HCT116 (cell line): ENCODE measurements around the gene ARHGAP1. TPM values are rescaled to one million over a fixed set of nuclear protein-coding genes. Genes with fewer than 3 reads are reported as not detected.

Experiments used
- ATAC-seq: fragments of 200-7000 bp; cut with Tn5 transposase; 2 replicates; pipeline ENCODE4 v1.9.1; 2020; ENCODE audit warnings: mild to moderate bottlenecking, moderate library complexity
- BruUV-seq: library from RNA; stranded (reverse); fragments of 400-500 nt; replicated peaks from 2 replicates; lab custom pipeline; 2021; lab: Mats Ljungman, UMichigan
- CTCF ChIA-PET: fragments of 300-600 bp; sonication (Branson Sonifier 250); formaldehyde crosslinking; loops from one replicate; lab custom pipeline; 2021; ENCODE audit warnings: antibody characterized with exemption; lab: Charles Lee
- POLR2A ChIA-PET: fragments of 300-600, 350-600 bp; sonication (Branson Sonifier 250); formaldehyde crosslinking; loops from one replicate; lab custom pipeline; 2021; ENCODE audit warnings: antibody characterized with exemption; lab: Charles Lee
- RAD21 ChIA-PET, 2 experiments: fragments of 300-600 bp; sonication (Branson Sonifier 250); formaldehyde crosslinking; loops; one replicate each; lab custom pipeline; 2023; ENCODE audit warnings: low total read pairs in 2 of 2; ENCODE audit not compliant: uncharacterized antibody in 2 of 2, unreplicated experiment in 2 of 2, low non-redundant PET in 1 of 2; lab: Charles Lee
- DNase-seq: peaks from one replicate; pipeline ENCODE4 v3.0.0-alpha.2; 2010; ENCODE audit warnings: low read depth, low spot score
- H2AFZ ChIP-seq: fragments of 200-600 bp; shearing (Covaris generic), sonication (generic); 2 replicates; pipeline ENCODE4 v1.6.1; 2017; ENCODE audit warnings: low read depth, mixed run types, mixed read lengths, antibody characterized with exemption, low read length; ENCODE audit not compliant: poor library complexity, severe bottlenecking
- H3K27ac ChIP-seq: 2 replicates; pipeline ENCODE4 v1.5.1; 2012; ENCODE audit warnings: low read depth, low read length
- H3K27me3 ChIP-seq: fragments of 200-600 bp; sonication (generic); 2 replicates; pipeline ENCODE4 v1.6.1; 2016; ENCODE audit warnings: mixed run types, low read length, mixed read lengths; ENCODE audit not compliant: insufficient read depth
- H3K36me3 ChIP-seq, 2 experiments: fragments of 200-500 bp in 1 of 2; fragments of 200-600 bp in 1 of 2; sonication (Bioruptor generic) in 1 of 2; sonication (generic) in 1 of 2; 2 replicates each; pipeline versions ENCODE4 v1.5.1 to v1.6.1; 2014 to 2016; ENCODE audit warnings: low read length in 2 of 2, inconsistent platforms in 1 of 2, mixed read lengths in 1 of 2, mixed run types in 1 of 2; ENCODE audit not compliant: insufficient read depth in 2 of 2, control insufficient read depth in 1 of 2
- H3K4me1 ChIP-seq, 2 experiments: fragments of 200-600 bp in 1 of 2; sonication (generic) in 1 of 2; 2 replicates each; pipeline versions ENCODE4 v1.5.1 to v1.6.1; 2012 to 2017; ENCODE audit warnings: low read length in 2 of 2, inconsistent platforms in 1 of 2, mild to moderate bottlenecking in 1 of 2, mixed read lengths in 1 of 2, mixed run types in 1 of 2, moderate library complexity in 1 of 2; ENCODE audit not compliant: insufficient read depth in 2 of 2, control insufficient read depth in 1 of 2
- H3K4me2 ChIP-seq: fragments of 200-600 bp; sonication (generic); 2 replicates; pipeline ENCODE4 v1.6.1; 2017; ENCODE audit warnings: mixed run types, low read length, mixed read lengths
- H3K4me3 ChIP-seq, 2 experiments: fragments of 200-600 bp in 1 of 2; sonication (generic) in 1 of 2; replicated peaks in 1 of 2; 2 replicates each; pipeline ENCODE4 v1.5.1; 2011 to 2016; ENCODE audit warnings: low read length in 2 of 2, control low read depth in 1 of 2, low read depth in 1 of 2, mild to moderate bottlenecking in 1 of 2, mixed read lengths in 1 of 2, mixed run types in 1 of 2
- H3K79me2 ChIP-seq: fragments of 200-600 bp; sonication (generic); 2 replicates; pipeline ENCODE4 v1.6.1; 2017; ENCODE audit warnings: mild to moderate bottlenecking, mixed run types, low read length, moderate library complexity, mixed read lengths; ENCODE audit not compliant: insufficient read depth
- H3K9ac ChIP-seq: fragments of 200-600 bp; sonication (generic); 2 replicates; pipeline ENCODE4 v1.6.1; 2016; ENCODE audit warnings: low read length, mixed read lengths
- H3K9me2 ChIP-seq: fragments of 200-600 bp; sonication (generic), shearing (Covaris generic); 2 replicates; pipeline ENCODE4 v1.6.1; 2017; ENCODE audit warnings: mixed run types, mild to moderate bottlenecking, moderate library complexity; ENCODE audit not compliant: insufficient read depth
- H3K9me3 ChIP-seq, 2 experiments: fragments of 200-500 bp in 1 of 2; fragments of 200-600 bp in 1 of 2; sonication (Bioruptor generic) in 1 of 2; sonication (generic) in 1 of 2; 2 replicates each; pipeline ENCODE4 v1.6.1; 2014 to 2017; ENCODE audit warnings: low read length in 2 of 2, mixed read lengths in 2 of 2, inconsistent platforms in 1 of 2, low read depth in 1 of 2, mild to moderate bottlenecking in 1 of 2, mixed run types in 1 of 2, moderate library complexity in 1 of 2; ENCODE audit not compliant: control insufficient read depth in 1 of 2, insufficient read depth in 1 of 2
- H4K20me1 ChIP-seq: fragments of 200-600 bp; sonication (generic), shearing (Covaris generic); 2 replicates; pipeline ENCODE4 v1.6.1; 2017; ENCODE audit warnings: mixed run types, mild to moderate bottlenecking, moderate library complexity; ENCODE audit not compliant: insufficient read depth
- EGR1 ChIP-seq: IDR thresholded peaks from 2 replicates; pipeline ENCODE4 v1.6.1; 2012; ENCODE audit warnings: low read depth
- POLR2AphosphoS5 ChIP-seq: IDR thresholded peaks from 2 replicates; pipeline ENCODE4 v1.6.1; 2011; ENCODE audit warnings: mild to moderate bottlenecking, low read depth, low read length, moderate library complexity
- RAD21 ChIP-seq: IDR thresholded peaks from 2 replicates; pipeline ENCODE4 v1.6.1; 2012; ENCODE audit warnings: low read depth, mild to moderate bottlenecking
- REST ChIP-seq: IDR thresholded peaks from 2 replicates; pipeline ENCODE4 v1.6.1; 2012; ENCODE audit warnings: low read depth
- SP1 ChIP-seq: IDR thresholded peaks from 2 replicates; pipeline ENCODE4 v1.6.1; 2012; ENCODE audit warnings: low read depth
- ZBTB33 ChIP-seq: IDR thresholded peaks from 2 replicates; pipeline ENCODE4 v1.6.1; 2011; ENCODE audit warnings: mild to moderate bottlenecking, low read length, moderate library complexity; ENCODE audit not compliant: insufficient replicate concordance; ENCODE audit errors: extremely low read depth
- ZNF274 ChIP-seq: fragments of 200-500 bp; sonication (Bioruptor generic); IDR thresholded peaks from 2 replicates; pipeline ENCODE4 v1.6.1; 2014; ENCODE audit warnings: mild to moderate bottlenecking, low read depth, low read length, inconsistent platforms
- intact Hi-C: fragments of 100-400 bp; cut with micrococcal nuclease; formaldehyde crosslinking; loops from 2 replicates; pipeline ENCODE4 v1.10.0; 2022
- total RNA-seq: library from RNA; stranded (reverse); gene quantifications from one replicate; pipeline ENCODE4 v1.2.1, GENCODE V29; 2021; ENCODE audit not compliant: unreplicated experiment

ARHGAP1 gene
- total RNA-seq, 1 experiment from 2014 or later: 36.9 TPM

GRCh38 chr11:46731545-46731944 lies 31.1 kb upstream of the ARHGAP1 start:
- H3K27ac ChIP-seq: no peak overlapping the region
- H3K9me2 ChIP-seq: no peaks in the 10 kb centered on the region
- no peaks in the 10 kb centered on the region for H3K36me3 ChIP-seq
- no peak overlapping the region for H3K9ac ChIP-seq
- ChIA-PET RAD21 (no interaction called here), POLR2A (no interaction called here)
- H4K20me1 ChIP-seq: no peaks in the 10 kb centered on the region
- no peak overlapping the region for H3K4me3 ChIP-seq
- H3K9me3 ChIP-seq: no peaks in the 10 kb centered on the region
- no peak for DNase-seq
- no TSS peak for BruUV-seq
- no peaks in the 10 kb centered on the region for H3K27me3 ChIP-seq
- no peak for TF ChIP-seq ZBTB33
- no peak for TF ChIP-seq RAD21
- TF ChIP-seq, all 23 proteins: peak for 0
- H3K4me2 ChIP-seq: no peak overlapping the region
- no peaks in the 10 kb centered on the region for H3K79me2 ChIP-seq
- no peak overlapping the region for H2AFZ ChIP-seq
- no peak for ATAC-seq
- no peaks in the 10 kb centered on the region for H3K4me1 ChIP-seq
- intact Hi-C loops: no loop called here
- CTCF ChIA-PET: no interaction called here

GRCh38 chr11:46729110-46730027 lies 28.9 kb upstream of the ARHGAP1 start:
- no TSS peak for BruUV-seq
- CTCF ChIA-PET: no interaction called here
- no peak for DNase-seq
- POLR2A ChIA-PET: no interaction called here
- RAD21 ChIA-PET: no interaction called here
- H3K79me2 ChIP-seq: no peaks in the 10 kb centered on the region
- no peaks in the 10 kb centered on the region for H3K9me3 ChIP-seq
- H3K9me2 ChIP-seq: no peaks in the 10 kb centered on the region
- H3K4me3 ChIP-seq: no peak overlapping the region
- no peaks in the 10 kb centered on the region for H3K27me3 ChIP-seq
- H3K4me1 ChIP-seq: no peaks in the 10 kb centered on the region
- no peak overlapping the region for H3K9ac ChIP-seq
- H3K27ac ChIP-seq: no peak overlapping the region
- H4K20me1 ChIP-seq: no peaks in the 10 kb centered on the region
- no peaks in the 10 kb centered on the region for H3K36me3 ChIP-seq
- intact Hi-C loops: no loop called here
- H2AFZ ChIP-seq: no peak overlapping the region
- no peak for ATAC-seq
- H3K4me2 ChIP-seq: no peak overlapping the region
- no peak for TF ChIP-seq ZNF274
- TF ChIP-seq ZBTB33: no peak
- no peak for TF ChIP-seq REST
- no peak for TF ChIP-seq EGR1
- no peak for TF ChIP-seq SP1
- TF ChIP-seq POLR2AphosphoS5: no peak
